Astrocyte (in vitro differentiated cells and primary cell): ENCODE data around the gene XBP1. TPM values are rescaled to one million over a fixed set of nuclear protein-coding genes. Genes with fewer than 3 reads are reported as not detected.
"Not testable (repeated sequence)": the region's sequence is repeated elsewhere in the genome, so short reads cannot be mapped to it uniquely, and the experiment has no call there.

Experiments
- DNase-seq: peaks from one replicate; pipeline ENCODE4 v3.0.0-alpha.2; 2010; ENCODE audit warnings: low read depth
- FAIRE-seq: peaks from 2 replicates; lab custom pipeline; 2011; peaks lifted over from hg19 to GRCh38; lab: Jason Lieb, UNC
- H2AFZ ChIP-seq: 2 replicates; pipeline ENCODE4 v1.6.0; 2012; ENCODE audit warnings: low read depth, low read length, inconsistent platforms
- H3K27ac ChIP-seq: 2 replicates; pipeline ENCODE4 v1.5.1; 2011; ENCODE audit warnings: low read depth, low read length, inconsistent platforms
- H3K27me3 ChIP-seq: 2 replicates; pipeline ENCODE4 v1.6.0; 2011; ENCODE audit warnings: low read length, inconsistent platforms; ENCODE audit not compliant: insufficient read depth
- H3K36me3 ChIP-seq: 2 replicates; pipeline ENCODE4 v1.5.1; 2011; ENCODE audit warnings: low read length, inconsistent platforms; ENCODE audit not compliant: insufficient read depth
- H3K4me1 ChIP-seq: 2 replicates; pipeline ENCODE4 v1.5.1; 2011; ENCODE audit warnings: low read length, inconsistent platforms; ENCODE audit not compliant: insufficient read depth
- H3K4me2 ChIP-seq: 2 replicates; pipeline ENCODE4 v1.6.0; 2012; ENCODE audit warnings: low read length, inconsistent platforms
- H3K4me3 ChIP-seq: 2 replicates; pipeline ENCODE4 v1.5.1; 2011; ENCODE audit warnings: low read depth, mild to moderate bottlenecking, low read length, inconsistent platforms; ENCODE audit not compliant: insufficient read depth
- H3K79me2 ChIP-seq: 2 replicates; pipeline ENCODE4 v1.6.0; 2012; ENCODE audit warnings: mild to moderate bottlenecking, low read length, inconsistent platforms; ENCODE audit not compliant: insufficient read depth
- H3K9ac ChIP-seq: 2 replicates; pipeline ENCODE4 v1.6.0; 2012; ENCODE audit warnings: mild to moderate bottlenecking, low read length, inconsistent platforms
- H3K9me3 ChIP-seq: 2 replicates; pipeline ENCODE4 v1.5.1; 2012; ENCODE audit warnings: low read depth, mild to moderate bottlenecking, low read length, inconsistent platforms; ENCODE audit not compliant: insufficient read depth
- H4K20me1 ChIP-seq: 2 replicates; pipeline ENCODE4 v1.6.0; 2012; ENCODE audit warnings: low read length, inconsistent platforms; ENCODE audit not compliant: insufficient read depth
- H3K27ac Mint-ChIP-seq: one replicate; pipeline ENCODE4 v1.8.0; 2021; ENCODE audit warnings: mild to moderate bottlenecking, mixed read lengths; ENCODE audit not compliant: unreplicated experiment
- H3K27me3 Mint-ChIP-seq: one replicate; pipeline ENCODE4 v1.8.0; 2021; ENCODE audit warnings: low read depth, mixed read lengths; ENCODE audit not compliant: unreplicated experiment
- H3K36me3 Mint-ChIP-seq: one replicate; pipeline ENCODE4 v1.8.0; 2021; ENCODE audit warnings: low read depth, mixed read lengths; ENCODE audit not compliant: unreplicated experiment
- H3K4me1 Mint-ChIP-seq: one replicate; pipeline ENCODE4 v1.8.0; 2021; ENCODE audit warnings: low read depth, mixed read lengths; ENCODE audit not compliant: unreplicated experiment
- H3K4me3 Mint-ChIP-seq: one replicate; pipeline ENCODE4 v1.8.0; 2021; ENCODE audit warnings: mild to moderate bottlenecking, moderate library complexity, mixed read lengths; ENCODE audit not compliant: unreplicated experiment
- H3K9me3 Mint-ChIP-seq: one replicate; pipeline ENCODE4 v1.8.0; 2021; ENCODE audit warnings: mild to moderate bottlenecking, mixed read lengths; ENCODE audit not compliant: unreplicated experiment
- EZH2 ChIP-seq: IDR thresholded peaks from 2 replicates; pipeline ENCODE4 v1.6.1; 2012; ENCODE audit warnings: mild to moderate bottlenecking, low read length, inconsistent platforms; ENCODE audit not compliant: insufficient read depth
- total RNA-seq: library from RNA; stranded (reverse); gene quantifications from 2 replicates; pipeline ENCODE4 v1.2.1, GENCODE V29; 2021
- TF ChIP-seq, protein P1 (sequence below): IDR thresholded peaks from 2 replicates; pipeline ENCODE4 v1.5.1; 2011; ENCODE audit warnings: low read depth, mild to moderate bottlenecking, inconsistent platforms, low read length, moderate library complexity; ENCODE audit not compliant: insufficient read depth

XBP1 gene
- total RNA-seq, 1 donor from 2014 or later = 142 TPM

DNA sequence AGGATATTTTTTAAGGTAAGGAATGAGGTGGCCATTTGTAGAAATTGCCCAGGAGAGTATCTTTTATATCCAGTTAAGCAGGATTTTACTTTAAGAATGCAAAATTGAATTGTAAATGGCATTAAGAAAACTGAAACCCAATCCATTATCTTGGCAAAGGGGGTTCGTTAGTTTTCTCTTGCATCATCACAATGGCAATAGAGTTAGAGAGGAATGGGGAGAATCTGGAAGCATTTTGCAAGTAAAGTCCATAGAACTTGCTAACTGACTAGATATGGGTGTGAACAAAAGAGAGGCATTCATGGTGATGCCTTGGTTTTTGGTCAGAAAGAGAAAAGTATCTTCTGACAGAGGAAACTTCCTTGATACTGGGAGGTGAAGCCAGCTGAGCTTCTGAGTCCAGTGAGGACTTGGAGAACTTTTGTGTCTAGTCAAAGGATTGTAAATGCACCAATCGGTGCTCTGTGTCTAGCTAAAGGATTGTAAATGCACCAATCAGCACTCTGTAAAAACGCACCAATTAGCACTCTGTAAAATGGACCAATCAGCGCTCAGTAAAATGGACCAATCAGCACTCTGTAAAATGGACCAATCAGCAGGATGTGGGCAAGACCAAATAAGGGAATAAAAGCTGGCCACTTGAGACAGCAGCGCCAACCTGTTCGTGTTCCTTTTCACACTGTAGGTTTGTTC, 31.5 kb downstream of the XBP1 start:
- no peak for DNase-seq
- Histone ChIP-seq H3K27me3 (no peaks in the 10 kb centered on the region), H2AFZ (no peak overlapping the region), H3K9me3 (no peaks in the 10 kb centered on the region), H3K79me2 (peaks cover 7% of the 10 kb centered on the region), H4K20me1 (no peaks in the 10 kb centered on the region), H3K27ac (no peak overlapping the region), H3K9ac (no peak overlapping the region), H3K4me1 (peaks cover 3% of the 10 kb centered on the region), H3K4me2 (no peak overlapping the region), H3K4me3 (no peak overlapping the region), H3K36me3 (no peaks in the 10 kb centered on the region)
- H3K27ac Mint-ChIP-seq = no peak overlapping the region
- no peaks in the 10 kb centered on the region for H3K27me3 Mint-ChIP-seq
- FAIRE-seq = no peak
- H3K4me1 Mint-ChIP-seq = no peaks in the 10 kb centered on the region
- no peak for TF ChIP-seq EZH2
- TF ChIP-seq, protein P1, sequence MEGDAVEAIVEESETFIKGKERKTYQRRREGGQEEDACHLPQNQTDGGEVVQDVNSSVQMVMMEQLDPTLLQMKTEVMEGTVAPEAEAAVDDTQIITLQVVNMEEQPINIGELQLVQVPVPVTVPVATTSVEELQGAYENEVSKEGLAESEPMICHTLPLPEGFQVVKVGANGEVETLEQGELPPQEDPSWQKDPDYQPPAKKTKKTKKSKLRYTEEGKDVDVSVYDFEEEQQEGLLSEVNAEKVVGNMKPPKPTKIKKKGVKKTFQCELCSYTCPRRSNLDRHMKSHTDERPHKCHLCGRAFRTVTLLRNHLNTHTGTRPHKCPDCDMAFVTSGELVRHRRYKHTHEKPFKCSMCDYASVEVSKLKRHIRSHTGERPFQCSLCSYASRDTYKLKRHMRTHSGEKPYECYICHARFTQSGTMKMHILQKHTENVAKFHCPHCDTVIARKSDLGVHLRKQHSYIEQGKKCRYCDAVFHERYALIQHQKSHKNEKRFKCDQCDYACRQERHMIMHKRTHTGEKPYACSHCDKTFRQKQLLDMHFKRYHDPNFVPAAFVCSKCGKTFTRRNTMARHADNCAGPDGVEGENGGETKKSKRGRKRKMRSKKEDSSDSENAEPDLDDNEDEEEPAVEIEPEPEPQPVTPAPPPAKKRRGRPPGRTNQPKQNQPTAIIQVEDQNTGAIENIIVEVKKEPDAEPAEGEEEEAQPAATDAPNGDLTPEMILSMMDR = no peak
- no peaks in the 10 kb centered on the region for H3K36me3 Mint-ChIP-seq
- H3K9me3 Mint-ChIP-seq = no peaks in the 10 kb centered on the region
- no peak overlapping the region for H3K4me3 Mint-ChIP-seq

DNA sequence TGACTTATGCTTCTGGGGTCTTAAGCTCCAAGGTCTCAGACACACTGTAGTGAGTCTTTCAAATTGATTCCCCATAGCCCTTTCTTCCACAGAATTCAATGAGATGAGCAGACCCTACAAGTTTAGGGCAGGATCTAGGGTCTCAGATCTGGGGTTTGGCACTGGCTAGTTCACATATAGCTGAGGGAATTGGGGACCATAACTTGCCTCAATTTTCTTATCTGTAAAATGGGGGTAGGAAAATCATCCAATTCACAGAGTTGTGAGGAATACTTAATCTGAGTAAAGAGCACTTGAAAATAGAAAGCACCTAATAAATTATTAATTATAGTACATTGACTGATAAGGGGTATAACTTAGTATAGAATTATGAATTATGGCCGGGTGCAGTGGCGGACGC, 33.7 kb downstream of the XBP1 start:
- Histone ChIP-seq H4K20me1 (no peaks in the 10 kb centered on the region), H3K4me2 (no peak overlapping the region), H3K36me3 (no peaks in the 10 kb centered on the region), H3K27me3 (no peaks in the 10 kb centered on the region), H2AFZ (no peak overlapping the region), H3K9me3 (no peaks in the 10 kb centered on the region), H3K9ac (no peak overlapping the region), H3K79me2 (no peaks in the 10 kb centered on the region), H3K27ac (no peak overlapping the region), H3K4me3 (no peak overlapping the region), H3K4me1 (no peaks in the 10 kb centered on the region)
- TF ChIP-seq, protein P1 = no peak
- TF ChIP-seq EZH2 = no peak
- Mint-ChIP-seq H3K9me3 (no peaks in the 10 kb centered on the region), H3K27me3 (no peaks in the 10 kb centered on the region), H3K4me1 (no peaks in the 10 kb centered on the region), H3K4me3 (no peak overlapping the region), H3K27ac (no peak overlapping the region), H3K36me3 (no peaks in the 10 kb centered on the region)
- no peak for DNase-seq
- FAIRE-seq = no peak

DNA sequence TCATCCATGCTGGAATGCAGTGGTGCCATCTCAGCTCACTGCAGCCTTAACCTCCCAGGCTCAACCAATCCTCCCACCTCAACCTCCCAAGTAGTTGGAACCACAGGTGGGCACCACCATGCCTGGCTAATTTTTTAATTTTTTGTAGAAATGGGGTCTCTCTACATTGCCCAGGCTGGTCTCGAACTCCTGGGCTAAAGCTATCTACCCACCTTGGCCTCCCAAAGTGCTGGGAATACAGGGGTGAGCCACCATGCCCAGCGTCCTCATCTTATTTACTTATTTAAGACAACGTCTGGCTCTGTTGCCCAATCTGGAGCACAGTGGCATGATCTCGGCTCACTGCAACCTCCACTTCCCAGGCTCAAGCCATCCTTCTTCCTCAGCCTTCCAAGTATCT, 38.4 kb downstream of the XBP1 start:
- H3K36me3 ChIP-seq, FAIRE-seq, H3K79me2 ChIP-seq, H4K20me1 ChIP-seq, H3K4me1 ChIP-seq, H3K27ac ChIP-seq, H3K4me1 Mint-ChIP-seq, H3K4me2 ChIP-seq, H3K27ac Mint-ChIP-seq, H3K9ac ChIP-seq, H3K9me3 Mint-ChIP-seq, H3K4me3 Mint-ChIP-seq, H3K27me3 ChIP-seq, H3K27me3 Mint-ChIP-seq, H3K9me3 ChIP-seq, H2AFZ ChIP-seq, H3K36me3 Mint-ChIP-seq, DNase-seq, H3K4me3 ChIP-seq: not testable (repeated sequence)
